ENCODE results near the gene KLHL29. TPM values are rescaled to one million over a fixed set of nuclear protein-coding genes. Genes with fewer than 3 reads are reported as not detected.
A peak's percentile ranks its signal among the peaks of the same experiment; 100 is the strongest.

Gene KLHL29
- total RNA-seq, 1 experiment from 2014 or later, result 2.4 TPM

DNA sequence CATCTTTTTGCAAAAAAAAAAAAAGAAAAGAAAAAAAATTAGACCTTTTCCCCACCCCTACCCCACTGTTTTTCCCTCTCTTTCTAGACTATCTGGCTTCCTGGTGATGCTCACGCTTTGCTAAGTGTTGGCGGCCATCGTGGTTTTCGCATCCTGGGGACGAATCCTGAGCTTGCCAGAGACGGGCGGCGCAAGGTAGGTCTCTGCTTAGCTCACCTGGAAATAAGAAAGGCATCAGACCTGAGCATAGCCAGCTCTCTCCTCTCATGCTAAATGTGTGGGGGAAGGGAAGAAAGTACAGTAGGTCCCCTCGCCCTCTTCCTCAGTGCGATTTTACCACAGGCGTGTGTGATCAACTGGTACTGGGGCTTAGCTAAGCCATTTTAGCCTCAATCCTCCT is 90.5 kb downstream of the KLHL29 start:
- Mint-ChIP-seq H3K27me3 (ENCODE audit: low read depth) (peaks cover 68% of the 10 kb centered on the region), H3K27ac (peak overlapping the region in 1 of 3 experiments; percentile 69; a peak in 2 of 7 replicates), H3K9me3 (no peaks in the 10 kb centered on the region), H3K36me3 (ENCODE audit: insufficient read depth in 1 of 3, low read depth in 3 of 3) (peaks cover 0 to 4% (median 3%) of the 10 kb centered on the region in 3 experiments; a peak in 3 of 7 replicates), H3K4me3 (peak overlapping the region; percentile 36 to 57; a peak in 3 of 5 replicates), H3K4me1 (peaks cover 56 to 58% of the 10 kb centered on the region in 2 experiments)
- Histone ChIP-seq H3K27ac (ENCODE audit: insufficient read length, low read depth, low read length) (no peak overlapping the region), H3T11ph (ENCODE audit: low read length) (no peak overlapping the region), H2BK120ac (ENCODE audit: low read depth, low read length, poor library complexity, severe bottlenecking) (no peak overlapping the region), H3K14ac (ENCODE audit: insufficient read depth, low read length) (no peak overlapping the region; the same call in 1 of the 2 replicates), H2BK5ac (ENCODE audit: insufficient read length, low read length) (no peak overlapping the region), H2BK15ac (ENCODE audit: low read depth, low read length) (no peak overlapping the region), H3K79me1 (ENCODE audit: insufficient read depth, low read depth, low read length, poor library complexity, severe bottlenecking) (no peaks in the 10 kb centered on the region), H3K23me2 (ENCODE audit: insufficient read length, low read depth, low read length, poor library complexity, severe bottlenecking) (no peaks in the 10 kb centered on the region), H4K20me1 (ENCODE audit: control insufficient read depth, insufficient read depth, insufficient read length) (no peaks in the 10 kb centered on the region), H2AK5ac (ENCODE audit: insufficient read length, low read length) (no peak overlapping the region), H3K4ac (ENCODE audit: low read depth, low read length) (no peak overlapping the region), H2BK20ac (ENCODE audit: low read depth, low read length, poor library complexity, severe bottlenecking) (no peak overlapping the region), H2BK12ac (ENCODE audit: insufficient read length, low read depth, low read length) (peak overlapping the region; percentile 17), H3K9ac (ENCODE audit: extremely low read depth, insufficient read length, low read length) (no peak overlapping the region), H3K4me2 (ENCODE audit: insufficient read depth, insufficient read length, low read length) (no peak overlapping the region), H3K56ac (ENCODE audit: insufficient read length, low read depth, low read length) (no peak overlapping the region), H4K5ac (ENCODE audit: insufficient read length, low read depth, low read length) (no peak overlapping the region), H3K23ac (ENCODE audit: insufficient read length, low read depth, low read length) (no peak overlapping the region), H4K8ac (replicated peaks; ENCODE audit: insufficient read length, low read depth, low read length) (no peak overlapping the region), H3K9me3 (ENCODE audit: control insufficient read depth, low read depth, low read length) (no peaks in the 10 kb centered on the region), H4K91ac (ENCODE audit: insufficient read length, low read depth, low read length) (no peak overlapping the region), H2AFZ (ENCODE audit: low read length) (no peak overlapping the region), H3K27me3 (ENCODE audit: insufficient read depth, low read length) (no peaks in the 10 kb centered on the region), H3K4me1 (ENCODE audit: insufficient read depth, low read length) (peaks cover 10% of the 10 kb centered on the region; the same call in 1 of the 2 replicates), H3K18ac (ENCODE audit: insufficient read length, low read depth, low read length) (no peak overlapping the region), H3K79me2 (ENCODE audit: insufficient read depth, low read length) (no peaks in the 10 kb centered on the region)
- no CpG with 5 or more reads among the region's 11 CpGs for WGBS (ENCODE audit: extremely low coverage, insufficient read length, low lambda C conversion rate)
- TF ChIP-seq, protein P1, sequence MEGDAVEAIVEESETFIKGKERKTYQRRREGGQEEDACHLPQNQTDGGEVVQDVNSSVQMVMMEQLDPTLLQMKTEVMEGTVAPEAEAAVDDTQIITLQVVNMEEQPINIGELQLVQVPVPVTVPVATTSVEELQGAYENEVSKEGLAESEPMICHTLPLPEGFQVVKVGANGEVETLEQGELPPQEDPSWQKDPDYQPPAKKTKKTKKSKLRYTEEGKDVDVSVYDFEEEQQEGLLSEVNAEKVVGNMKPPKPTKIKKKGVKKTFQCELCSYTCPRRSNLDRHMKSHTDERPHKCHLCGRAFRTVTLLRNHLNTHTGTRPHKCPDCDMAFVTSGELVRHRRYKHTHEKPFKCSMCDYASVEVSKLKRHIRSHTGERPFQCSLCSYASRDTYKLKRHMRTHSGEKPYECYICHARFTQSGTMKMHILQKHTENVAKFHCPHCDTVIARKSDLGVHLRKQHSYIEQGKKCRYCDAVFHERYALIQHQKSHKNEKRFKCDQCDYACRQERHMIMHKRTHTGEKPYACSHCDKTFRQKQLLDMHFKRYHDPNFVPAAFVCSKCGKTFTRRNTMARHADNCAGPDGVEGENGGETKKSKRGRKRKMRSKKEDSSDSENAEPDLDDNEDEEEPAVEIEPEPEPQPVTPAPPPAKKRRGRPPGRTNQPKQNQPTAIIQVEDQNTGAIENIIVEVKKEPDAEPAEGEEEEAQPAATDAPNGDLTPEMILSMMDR (conservative IDR thresholded peaks at IDR 0.05), result no peak
- DNase-seq, result no peak
